Epithelial cell of esophagus (primary cell): ENCODE measurements around the gene RNF130.

Experiments used
- DNase-seq: peaks from one replicate; pipeline ENCODE4 v3.0.0; 2010; ENCODE audit warnings: low read depth
- H3K4me3 ChIP-seq: 2 replicates; pipeline ENCODE4 v1.5.1; 2011; ENCODE audit warnings: mild to moderate bottlenecking, low read length, control low read depth
- TF ChIP-seq, protein P1 (sequence below): IDR thresholded peaks from 2 replicates; pipeline ENCODE4 v1.5.1; 2011; ENCODE audit warnings: low read depth, mild to moderate bottlenecking, low read length, control low read depth, inconsistent platforms; ENCODE audit not compliant: insufficient read depth; ENCODE audit errors: missing control alignments

Gene RNF130

DNA sequence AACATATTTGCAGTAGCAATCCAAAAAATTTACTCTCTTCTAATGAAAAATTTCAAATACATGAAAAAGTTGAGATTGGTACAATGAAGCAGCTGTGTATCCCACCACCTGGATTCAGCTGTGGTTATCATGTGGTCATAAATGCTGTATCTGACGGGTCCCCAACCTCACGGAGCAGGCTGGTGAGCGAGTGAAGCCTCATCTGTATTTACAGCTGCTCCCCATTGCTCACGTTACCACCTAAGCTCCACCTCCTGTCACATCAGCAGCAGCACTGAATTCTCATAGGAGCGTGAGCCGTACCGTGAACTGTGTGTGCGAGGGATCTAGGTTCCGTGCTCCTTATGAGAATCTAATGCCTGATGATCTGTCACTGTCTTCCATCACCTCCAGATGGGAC, 6.8 kb upstream of the RNF130 start:
- DNase-seq, result no peak
- TF ChIP-seq, protein P1, sequence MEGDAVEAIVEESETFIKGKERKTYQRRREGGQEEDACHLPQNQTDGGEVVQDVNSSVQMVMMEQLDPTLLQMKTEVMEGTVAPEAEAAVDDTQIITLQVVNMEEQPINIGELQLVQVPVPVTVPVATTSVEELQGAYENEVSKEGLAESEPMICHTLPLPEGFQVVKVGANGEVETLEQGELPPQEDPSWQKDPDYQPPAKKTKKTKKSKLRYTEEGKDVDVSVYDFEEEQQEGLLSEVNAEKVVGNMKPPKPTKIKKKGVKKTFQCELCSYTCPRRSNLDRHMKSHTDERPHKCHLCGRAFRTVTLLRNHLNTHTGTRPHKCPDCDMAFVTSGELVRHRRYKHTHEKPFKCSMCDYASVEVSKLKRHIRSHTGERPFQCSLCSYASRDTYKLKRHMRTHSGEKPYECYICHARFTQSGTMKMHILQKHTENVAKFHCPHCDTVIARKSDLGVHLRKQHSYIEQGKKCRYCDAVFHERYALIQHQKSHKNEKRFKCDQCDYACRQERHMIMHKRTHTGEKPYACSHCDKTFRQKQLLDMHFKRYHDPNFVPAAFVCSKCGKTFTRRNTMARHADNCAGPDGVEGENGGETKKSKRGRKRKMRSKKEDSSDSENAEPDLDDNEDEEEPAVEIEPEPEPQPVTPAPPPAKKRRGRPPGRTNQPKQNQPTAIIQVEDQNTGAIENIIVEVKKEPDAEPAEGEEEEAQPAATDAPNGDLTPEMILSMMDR, result no peak
- no peak overlapping the region for H3K4me3 ChIP-seq

DNA sequence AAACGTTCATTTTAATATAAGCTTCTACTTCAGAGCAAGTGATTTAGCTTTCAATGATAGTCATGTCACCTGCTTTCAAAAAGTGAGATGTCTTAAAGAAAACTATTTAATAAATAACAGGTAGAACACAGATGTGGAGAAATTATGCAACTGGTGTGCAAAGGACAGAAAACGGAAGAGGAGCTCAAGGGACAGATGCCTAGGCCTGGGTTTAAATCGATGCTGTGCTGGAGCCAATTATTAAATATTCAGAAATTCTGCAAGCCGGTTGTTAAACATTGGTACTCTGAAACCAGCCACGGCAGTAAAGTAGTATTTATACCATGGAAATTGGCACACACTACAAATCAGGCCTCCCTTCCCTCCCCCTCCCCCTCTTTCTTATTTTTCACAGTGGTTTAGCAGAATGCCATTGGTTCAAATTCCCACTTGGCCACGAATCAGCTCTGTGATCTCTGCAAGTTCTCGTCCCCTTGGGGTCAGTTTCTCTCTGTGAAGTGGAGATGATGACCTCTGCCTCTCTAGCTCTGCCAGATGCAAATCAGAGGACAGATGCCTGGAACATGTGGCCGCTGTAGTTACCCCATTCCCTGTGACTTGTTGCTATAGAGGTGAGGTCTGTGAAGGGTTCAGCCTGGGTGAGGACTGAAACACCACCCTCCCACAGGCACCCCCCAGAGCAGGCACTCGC, 6.2 kb upstream of the RNF130 start:
- no peak overlapping the region for H3K4me3 ChIP-seq
- TF ChIP-seq, protein P1, result no peak
- DNase-seq, result no peak

DNA sequence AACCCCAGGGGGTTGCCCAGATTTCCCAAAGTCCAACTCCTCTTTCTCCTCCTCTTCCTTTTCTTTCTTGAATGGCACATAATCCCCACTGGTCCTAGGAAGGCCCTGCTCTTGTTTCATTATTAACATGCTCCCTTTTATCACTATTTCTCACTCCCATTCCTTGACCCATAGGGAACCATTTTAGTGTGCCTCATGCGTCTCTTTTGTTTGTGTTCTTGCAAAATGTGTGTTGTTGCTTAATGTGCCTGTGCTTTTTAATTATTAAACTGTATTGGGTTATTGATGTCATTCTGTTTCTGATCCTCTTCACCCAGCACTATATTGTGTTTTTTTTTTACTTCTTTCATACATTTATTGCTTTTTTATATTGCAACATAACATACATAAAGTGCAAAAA, 4.1 kb upstream of the RNF130 start:
- TF ChIP-seq, protein P1, result no peak
- no peak overlapping the region for H3K4me3 ChIP-seq
- DNase-seq, result no peak

DNA sequence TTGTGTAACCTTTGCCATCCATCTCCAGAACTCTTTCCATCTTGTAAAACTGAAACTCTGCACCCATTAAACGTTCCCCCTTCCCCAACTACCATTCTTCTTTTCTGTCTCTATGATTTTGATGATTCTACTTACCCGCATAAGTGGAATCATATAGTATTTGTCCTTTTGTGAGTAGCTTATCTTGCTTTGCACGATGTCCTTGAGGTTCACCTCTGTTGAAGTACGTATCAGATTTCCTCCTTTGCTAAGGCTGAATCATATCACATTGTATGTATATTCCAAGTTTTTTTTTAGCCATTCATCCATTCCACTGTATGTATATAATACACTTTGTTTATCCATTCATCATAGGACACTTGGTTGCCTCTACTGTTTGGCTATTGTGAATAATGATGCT, 2.9 kb upstream of the RNF130 start:
- DNase-seq, result no peak
- TF ChIP-seq, protein P1, result no peak

DNA sequence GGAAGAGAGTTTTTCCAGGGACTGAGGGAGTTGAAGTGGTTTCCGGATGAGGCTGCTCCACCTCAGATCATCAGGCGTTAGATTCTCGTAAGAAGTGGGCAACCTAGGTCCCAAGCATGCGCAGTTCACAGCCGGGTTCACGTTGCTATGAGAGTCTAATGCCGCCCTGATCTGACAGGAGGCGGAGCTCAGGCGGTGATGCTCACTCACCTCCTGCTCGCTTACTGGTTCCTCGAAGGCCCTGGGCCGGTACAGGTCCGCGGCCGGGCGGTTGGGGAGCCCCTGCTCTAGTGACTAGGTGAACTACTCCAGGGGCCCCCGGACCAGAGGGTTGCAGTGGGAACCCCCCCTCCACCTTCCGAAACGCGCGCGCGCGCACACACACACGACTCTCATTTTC, 997 bp upstream of the RNF130 start:
- DNase-seq, result no peak

More for the DNA sequence above, 2.9 kb upstream of the RNF130 start:
- no peak overlapping the region for H3K4me3 ChIP-seq

DNA sequence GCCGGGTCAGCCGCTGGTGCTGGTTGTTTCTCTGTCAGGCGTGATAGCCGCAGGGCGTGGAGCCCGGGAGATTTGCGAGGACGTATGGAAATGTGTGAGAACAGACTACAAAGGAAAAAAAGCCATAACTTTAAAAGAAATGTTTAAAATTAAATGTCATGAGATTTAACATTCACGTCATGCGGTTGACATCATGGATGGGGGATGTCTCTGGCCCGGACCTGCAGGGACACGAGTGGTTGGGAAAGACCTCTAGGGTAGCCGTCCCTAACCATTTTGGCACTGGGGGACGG, 643 bp upstream of the RNF130 start:
- H3K4me3 ChIP-seq, result no peak overlapping the region
- DNase-seq, result no peak
- TF ChIP-seq, protein P1, result no peak

More for the DNA sequence above, 997 bp upstream of the RNF130 start:
- TF ChIP-seq, protein P1, result no peak
- H3K4me3 ChIP-seq, result no peak overlapping the region
